SK-N-SH (cell line): Measurements from ENCODE around the gene IL11. TPM values are rescaled to one million over a fixed set of nuclear protein-coding genes. Genes with fewer than 3 reads are reported as not detected.
A peak's percentile ranks its signal among the peaks of the same experiment; 100 is the strongest.

Source experiments
- CTCF ChIA-PET: fragments of 300-600, 350-600 bp; formaldehyde crosslinking; extraction: SDS; loops from one replicate; lab custom pipeline; 2021; lab: Yijun Ruan, JAX
- POLR2A ChIA-PET: fragments of 350-600 bp; sonication (Branson Sonifier 250); formaldehyde crosslinking; extraction: SDS; loops from one replicate; lab custom pipeline; 2020; ENCODE audit warnings: antibody characterized with exemption, inconsistent platforms; lab: Yijun Ruan, JAX
- DNase-seq: peaks from one replicate; pipeline ENCODE4 v3.0.0; 2012
- H2AFZ ChIP-seq: fragments of 200-600 bp; sonication (generic); 2 replicates; pipeline ENCODE4 v1.8.1; 2016; ENCODE audit warnings: antibody characterized with exemption, mild to moderate bottlenecking, low read depth
- H3F3A ChIP-seq: fragments of 200-600 bp; sonication (generic); replicated peaks from 2 replicates; pipeline ENCODE3; 2016; ENCODE audit warnings: antibody characterized with exemption, mild to moderate bottlenecking; ENCODE audit not compliant: insufficient read depth
- H3K27ac ChIP-seq, 2 experiments: fragments of 200-500 bp in 1 of 2; fragments of 200-600 bp in 1 of 2; sonication (Bioruptor generic) in 1 of 2; sonication (generic), shearing (Covaris generic) in 1 of 2; 2 replicates each; pipeline versions ENCODE4 v1.5.1 to v1.6.1; 2014 to 2016; ENCODE audit warnings: low read depth in 2 of 2, inconsistent platforms in 1 of 2, low read length in 1 of 2, mild to moderate bottlenecking in 1 of 2, mixed read lengths in 1 of 2
- H3K27me3 ChIP-seq: fragments of 200-600 bp; sonication (generic), shearing (Covaris generic); 2 replicates; pipeline ENCODE4 v1.6.1; 2016; ENCODE audit warnings: mixed run types; ENCODE audit not compliant: insufficient read depth
- H3K36me3 ChIP-seq, 2 experiments: fragments of 200-500 bp in 1 of 2; fragments of 200-600 bp in 1 of 2; sonication (Bioruptor generic) in 1 of 2; sonication (generic) in 1 of 2; replicated peaks in 1 of 2; 2 replicates each; pipeline versions ENCODE3 to v1.5.1; 2014 to 2016; ENCODE audit warnings: low read length in 1 of 2, mild to moderate bottlenecking in 1 of 2; ENCODE audit not compliant: insufficient read depth in 2 of 2, control insufficient read depth in 1 of 2
- H3K4me1 ChIP-seq, 2 experiments: fragments of 200-500 bp in 1 of 2; fragments of 200-600 bp in 1 of 2; sonication (Bioruptor generic) in 1 of 2; sonication (generic), shearing (Covaris generic) in 1 of 2; 2 replicates each; pipeline versions ENCODE4 v1.5.1 to v1.6.1; 2014 to 2016; ENCODE audit warnings: low read depth in 1 of 2, low read length in 1 of 2, mixed run types in 1 of 2; ENCODE audit not compliant: insufficient read depth in 2 of 2, control insufficient read depth in 1 of 2
- H3K4me2 ChIP-seq: fragments of 200-600 bp; sonication (generic), shearing (Covaris generic); 2 replicates; pipeline ENCODE4 v1.6.1; 2017; ENCODE audit warnings: mixed run types
- H3K4me3 ChIP-seq, 2 experiments: fragments of 200-500 bp in 1 of 2; fragments of 200-600 bp in 1 of 2; sonication (Bioruptor generic) in 1 of 2; sonication (generic), shearing (Covaris generic) in 1 of 2; 2 replicates each; pipeline versions ENCODE4 v1.5.1 to v1.8.1; 2014 to 2016; ENCODE audit warnings: low read depth in 2 of 2, inconsistent platforms in 1 of 2, low read length in 1 of 2, mild to moderate bottlenecking in 1 of 2, mixed read lengths in 1 of 2, moderate library complexity in 1 of 2
- H3K79me2 ChIP-seq: fragments of 200-600 bp; sonication (generic); 2 replicates; pipeline ENCODE4 v1.8.1; 2017; ENCODE audit warnings: mild to moderate bottlenecking; ENCODE audit not compliant: insufficient read depth
- H3K9ac ChIP-seq: fragments of 200-600 bp; sonication (generic); 2 replicates; pipeline ENCODE4 v1.6.1; 2017; ENCODE audit warnings: mixed run types
- H3K9me2 ChIP-seq: fragments of 200-600 bp; sonication (generic); 2 replicates; pipeline ENCODE4 v1.6.1; 2017; ENCODE audit warnings: mixed run types
- H3K9me3 ChIP-seq: fragments of 200-600 bp; sonication (generic); 2 replicates; pipeline ENCODE4 v1.6.1; 2017; ENCODE audit warnings: mixed run types, mild to moderate bottlenecking, moderate library complexity
- H4K20me1 ChIP-seq: fragments of 200-600 bp; sonication (generic); 2 replicates; pipeline ENCODE4 v1.6.1; 2017; ENCODE audit warnings: mild to moderate bottlenecking, mixed run types; ENCODE audit not compliant: insufficient read depth
- CHD2 ChIP-seq: fragments of 150-350 bp; IDR thresholded peaks from 2 replicates; pipeline ENCODE4 v1.6.1; 2018; ENCODE audit warnings: low read length; ENCODE audit not compliant: partially characterized antibody
- EZH2phosphoT487 ChIP-seq: fragments of 200-600 bp; sonication (generic); IDR thresholded peaks from 2 replicates; pipeline ENCODE4 v1.6.1; 2017; ENCODE audit warnings: low read depth, mixed run types, mild to moderate bottlenecking, antibody characterized with exemption, moderate library complexity, borderline replicate concordance
- GABPA ChIP-seq: IDR thresholded peaks from 2 replicates; pipeline ENCODE4 v1.4.0; 2012; ENCODE audit warnings: low read depth, mild to moderate bottlenecking
- MXI1 ChIP-seq: IDR thresholded peaks from 2 replicates; pipeline ENCODE4 v1.6.1; 2012; ENCODE audit warnings: mild to moderate bottlenecking, low read depth, low read length, improper control_type of control experiment
- NRF1 ChIP-seq: IDR thresholded peaks from 2 replicates; pipeline ENCODE4 v1.6.1; 2012; ENCODE audit warnings: low read depth, mild to moderate bottlenecking, low read length
- PBX3 ChIP-seq: IDR thresholded peaks from 2 replicates; pipeline ENCODE4; 2012
- POLR2AphosphoS5 ChIP-seq: IDR thresholded peaks from 2 replicates; pipeline ENCODE4 v1.6.1; 2012; ENCODE audit warnings: low read depth, low read length
- REST ChIP-seq: IDR thresholded peaks from 2 replicates; pipeline ENCODE4 v1.6.1; 2012; ENCODE audit warnings: mild to moderate bottlenecking, low read depth, low read length, moderate library complexity
- SIN3A ChIP-seq: IDR thresholded peaks from 2 replicates; pipeline ENCODE4 v1.6.1; 2012; ENCODE audit warnings: low read depth, mild to moderate bottlenecking, low read length, moderate library complexity, borderline replicate concordance
- TAF1 ChIP-seq: IDR thresholded peaks from 2 replicates; pipeline ENCODE4 v1.6.1; 2012; ENCODE audit warnings: low read depth, mild to moderate bottlenecking, low read length, moderate library complexity, borderline replicate concordance
- TEAD4 ChIP-seq: IDR thresholded peaks from 2 replicates; pipeline ENCODE4 v1.4.0; 2012; ENCODE audit warnings: mild to moderate bottlenecking, borderline replicate concordance; ENCODE audit not compliant: insufficient read depth
- USF2 ChIP-seq: fragments of 150-350 bp; IDR thresholded peaks from 2 replicates; pipeline ENCODE4 v1.6.1; 2017; ENCODE audit warnings: antibody characterized with exemption, low read length, low read depth, borderline replicate concordance
- WGBS: methylation state at CpG from one replicate; pipeline ENCODE4 v1.1.6; 2017; ENCODE audit warnings: low lambda C conversion rate; 5-methylcytosine and 5-hydroxymethylcytosine counted together
- polyA plus RNA-seq, 3 experiments: library from polyadenylated mRNA; depleted of rRNA; stranded (reverse); fragments of >200 nt; gene quantifications; 2 replicates each; pipeline ENCODE4 v1.2.3, GENCODE V29; 2012
- TF ChIP-seq, protein P1 (sequence below): IDR thresholded peaks from 2 replicates; pipeline ENCODE4 v1.4.0; 2012; ENCODE audit warnings: low read depth, borderline replicate concordance

Gene IL11
- polyA plus RNA-seq, 1 of the 3 experiments (the other 2 are of a cell fraction) = 13.2 TPM

DNA sequence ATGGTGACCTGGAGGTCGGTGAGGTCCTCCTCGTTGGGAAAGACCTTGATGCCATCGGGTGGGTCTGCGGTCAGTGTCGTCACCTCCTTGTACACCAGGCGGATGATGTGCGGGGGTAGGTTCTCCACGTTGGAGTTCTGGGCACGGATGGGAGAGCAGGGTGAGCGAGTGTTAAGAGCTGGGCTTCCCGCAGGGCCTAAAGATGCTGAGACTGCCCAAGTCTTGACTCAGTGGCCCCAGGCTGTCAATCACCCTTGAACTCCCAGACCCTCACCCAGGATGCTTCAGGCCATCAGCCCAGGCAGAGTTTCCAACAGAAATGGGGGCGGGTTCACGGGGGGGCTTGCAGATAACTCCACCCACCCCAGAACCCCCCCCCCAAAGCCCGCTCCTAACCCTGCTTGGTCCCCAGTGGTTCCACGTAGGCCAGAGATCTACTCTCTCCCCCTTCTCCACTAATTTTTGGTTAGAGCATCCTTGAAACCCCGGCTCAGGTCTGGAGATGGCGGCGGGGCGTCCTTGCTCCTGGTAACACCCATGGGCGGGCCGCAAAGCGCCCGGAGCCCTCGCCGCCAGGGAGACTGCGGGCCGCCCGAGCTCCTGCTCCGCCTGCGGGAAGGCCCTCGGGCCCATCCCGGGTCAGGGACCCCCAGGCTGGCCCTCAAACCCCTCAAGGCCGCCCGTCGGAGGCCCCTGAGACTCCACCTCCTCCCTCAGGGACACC lies 36.7 kb upstream of the IL11 start:
- H3K36me3 ChIP-seq = peaks cover 22 to 24% of the 10 kb centered on the region in 2 experiments
- H3K4me3 ChIP-seq = peak overlapping the region; percentile 82 to 85
- H3K9ac ChIP-seq = peak overlapping the region; percentile 99
- TF ChIP-seq USF2 (no peak), SIN3A (0 out of 2 replicates have a peak, but pooled peaks have one; percentile 20), TEAD4 (no peak), TAF1 (no peak), CHD2 (no peak), NRF1 (no peak), POLR2AphosphoS5 (no peak), PBX3 (peak; percentile 21; the same call in 1 of the 2 replicates), EZH2phosphoT487 (no peak), GABPA (no peak), MXI1 (no peak), REST (no peak)
- TF ChIP-seq, protein P1, sequence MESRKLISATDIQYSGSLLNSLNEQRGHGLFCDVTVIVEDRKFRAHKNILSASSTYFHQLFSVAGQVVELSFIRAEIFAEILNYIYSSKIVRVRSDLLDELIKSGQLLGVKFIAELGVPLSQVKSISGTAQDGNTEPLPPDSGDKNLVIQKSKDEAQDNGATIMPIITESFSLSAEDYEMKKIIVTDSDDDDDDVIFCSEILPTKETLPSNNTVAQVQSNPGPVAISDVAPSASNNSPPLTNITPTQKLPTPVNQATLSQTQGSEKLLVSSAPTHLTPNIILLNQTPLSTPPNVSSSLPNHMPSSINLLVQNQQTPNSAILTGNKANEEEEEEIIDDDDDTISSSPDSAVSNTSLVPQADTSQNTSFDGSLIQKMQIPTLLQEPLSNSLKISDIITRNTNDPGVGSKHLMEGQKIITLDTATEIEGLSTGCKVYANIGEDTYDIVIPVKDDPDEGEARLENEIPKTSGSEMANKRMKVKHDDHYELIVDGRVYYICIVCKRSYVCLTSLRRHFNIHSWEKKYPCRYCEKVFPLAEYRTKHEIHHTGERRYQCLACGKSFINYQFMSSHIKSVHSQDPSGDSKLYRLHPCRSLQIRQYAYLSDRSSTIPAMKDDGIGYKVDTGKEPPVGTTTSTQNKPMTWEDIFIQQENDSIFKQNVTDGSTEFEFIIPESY = no peak
- peaks cover 12 to 29% of the 10 kb centered on the region in 2 experiments; a peak in 3 of 4 replicates for H3K4me1 ChIP-seq
- ChIA-PET POLR2A (interaction anchor here (0.7 to 1.9 kb wide), 27 partner anchors 8 to 246 kb away, joined by 3 to 33 read pairs (median 5); partner anchors contain the start of genes FIZ1, IL11, KMT5C and NAT14), CTCF (interaction anchor here (1.0 to 1.4 kb wide), 2 partner anchors 11 to 266 kb away, joined by 4 to 10 read pairs; no protein-coding TSS in a partner anchor)
- H3K27me3 ChIP-seq = no peaks in the 10 kb centered on the region
- H3K79me2 ChIP-seq = peaks cover 55% of the 10 kb centered on the region
- H2AFZ ChIP-seq = no peak overlapping the region
- H3K27ac ChIP-seq = peak overlapping the region; percentile 97 to 98
- H3K9me3 ChIP-seq = no peaks in the 10 kb centered on the region
- H3K9me2 ChIP-seq = no peaks in the 10 kb centered on the region
- H3K4me2 ChIP-seq = peak overlapping the region; percentile 94
- peaks cover 20% of the 10 kb centered on the region for H3F3A ChIP-seq
- 1% methylated on average over 13 of the region's 35 CpGs for WGBS
- DNase-seq = peak; percentile 70
- peaks cover 47% of the 10 kb centered on the region for H4K20me1 ChIP-seq
